Stimulated activated CD8-positive, alpha-beta memory T cell treated with anti-CD3 and anti-CD28 coated beads, Interleukin-15, amount 100 ng/mL, for 48 hours (primary cell): ENCODE results near the gene FARP1.
"Not testable (repeated sequence)": the region's sequence is repeated elsewhere in the genome, so short reads cannot be mapped to it uniquely, and the experiment has no call there.

Experiments used
- DNase-seq, 2 donors: peaks; one replicate each; pipeline ENCODE4 v3.0.0-alpha.2; 2020; ENCODE audit warnings: low read depth in 2 of 2

FARP1 gene

DNA sequence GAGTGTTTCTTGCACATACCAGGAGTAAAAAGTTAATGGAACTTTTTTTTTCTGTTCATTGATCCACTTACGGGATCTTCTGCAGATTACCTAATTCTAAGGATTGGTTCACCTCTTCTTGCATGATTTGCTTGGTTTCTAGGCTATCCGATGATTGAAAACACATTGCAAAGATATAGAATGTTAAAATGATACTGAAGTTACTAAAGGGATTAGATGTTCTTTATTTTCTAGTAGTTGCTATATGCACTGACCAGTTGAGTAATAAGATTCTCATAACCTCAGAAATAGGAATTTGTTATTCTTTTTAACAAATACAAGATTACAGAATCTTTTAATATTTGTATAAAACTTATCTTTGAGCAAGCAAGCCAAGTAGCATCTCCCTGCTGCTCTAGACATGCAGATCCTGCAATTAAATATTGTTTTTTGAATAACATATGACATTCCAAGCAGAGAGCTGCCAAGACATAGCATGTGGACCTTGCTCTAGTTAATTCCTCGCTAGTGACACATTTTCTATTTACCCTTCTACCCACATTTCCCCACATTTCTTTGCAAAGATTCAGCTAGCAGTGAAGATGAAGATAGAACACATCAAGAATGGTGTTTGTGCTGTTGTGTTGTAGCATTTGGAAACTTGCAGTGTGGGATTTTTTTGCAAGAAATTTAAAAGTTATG is 85.9 kb downstream of the FARP1 start:
- DNase-seq: no peak

- DNase-seq: not testable (repeated sequence)
Observed at GRCh38 chr13:98230762-98231161, 87.9 kb downstream of the FARP1 start.

DNA sequence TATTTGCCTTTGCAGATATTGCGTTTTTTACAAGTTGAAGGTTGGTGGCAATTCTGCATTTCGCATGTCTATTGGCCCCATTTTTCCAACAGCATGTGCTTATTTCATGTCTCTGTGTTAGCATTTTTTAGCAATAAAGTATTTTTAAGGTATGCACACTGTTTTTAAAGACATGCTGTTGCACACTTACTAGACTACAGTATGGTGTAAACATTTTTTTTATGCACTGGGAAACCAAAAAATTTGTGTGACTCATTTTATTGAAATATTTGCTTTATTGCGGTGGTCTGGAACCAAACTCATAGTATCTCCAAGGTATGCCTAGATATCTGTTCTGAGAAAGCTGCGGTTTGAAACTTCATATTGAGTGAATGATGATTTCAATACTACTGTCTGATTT is 89.6 kb downstream of the FARP1 start:
- DNase-seq: no peak

DNA sequence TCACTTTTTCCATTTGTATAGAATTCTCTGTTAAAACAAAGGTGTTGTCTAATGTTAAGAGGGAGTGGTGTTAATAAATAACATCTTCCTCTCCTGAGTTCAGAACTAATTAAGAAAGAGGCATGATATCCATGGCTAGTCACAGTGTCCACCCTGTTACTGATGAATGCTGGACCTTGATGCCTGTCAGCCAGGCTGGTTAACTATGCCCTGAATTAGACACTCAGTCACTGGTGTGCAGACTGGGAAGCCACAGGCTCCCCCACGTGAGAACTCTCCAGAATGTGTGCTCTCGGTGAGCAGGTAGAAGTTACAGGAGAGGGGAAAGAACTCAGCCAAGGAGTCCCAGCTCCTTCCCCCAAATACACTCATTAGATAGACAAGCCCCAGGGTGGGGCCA is 90.2 kb downstream of the FARP1 start:
- no peak for DNase-seq

DNA sequence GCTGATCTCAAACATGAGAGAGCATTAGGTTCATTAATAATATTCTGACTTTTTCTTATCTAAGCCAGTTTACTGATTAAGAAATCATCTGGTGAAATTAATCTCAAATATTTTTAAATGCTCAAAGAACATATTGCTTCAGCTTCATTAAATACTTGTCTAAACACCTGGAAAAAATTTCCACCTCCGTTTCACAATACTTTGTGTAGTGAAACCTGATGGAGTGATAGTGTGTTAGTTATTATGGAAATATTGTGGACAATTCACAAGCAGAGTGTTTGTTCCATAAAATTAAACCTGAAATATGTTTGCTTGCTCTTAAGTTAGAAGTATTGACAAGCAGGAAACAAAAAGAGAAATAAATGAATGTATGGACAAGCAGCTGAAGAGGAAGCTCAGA is 91.5 kb downstream of the FARP1 start:
- DNase-seq: no peak

DNA sequence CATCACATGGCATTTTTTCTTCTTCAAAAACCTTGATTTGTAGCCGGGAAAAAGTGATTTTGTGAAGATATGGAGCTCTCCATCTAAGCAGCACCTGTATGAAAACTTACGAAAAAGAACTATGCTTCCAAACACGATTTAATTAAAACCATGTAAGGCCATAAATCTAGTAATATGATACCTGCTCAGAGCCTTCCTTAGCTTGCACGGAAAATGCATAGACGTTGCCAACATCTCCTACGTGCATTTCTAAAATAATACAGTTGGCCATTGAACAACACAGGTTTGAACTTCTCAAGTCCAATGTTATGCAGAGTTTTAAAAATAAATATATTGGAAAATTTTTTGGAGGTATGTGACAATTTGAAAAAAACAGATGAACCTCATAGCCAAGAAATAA is 93.3 kb downstream of the FARP1 start:
- DNase-seq: no peak

DNA sequence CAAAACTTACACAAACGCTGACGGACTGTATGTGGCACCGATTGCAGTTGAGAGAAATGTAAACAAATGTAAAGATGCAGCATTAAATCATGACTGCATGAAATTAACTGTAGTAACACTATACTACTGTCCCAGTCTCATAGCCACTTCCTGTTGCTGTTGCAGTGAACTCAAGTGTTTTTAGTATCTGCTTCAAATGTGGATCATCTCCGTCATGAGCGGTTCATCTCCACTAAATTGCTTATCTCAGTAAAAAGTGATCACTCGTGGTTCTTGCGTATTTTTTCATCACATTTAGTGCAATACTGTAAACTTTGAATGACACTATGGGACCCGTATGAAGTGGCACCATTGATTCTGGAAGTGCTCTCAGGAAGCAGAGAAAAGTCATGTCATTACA is 94.4 kb downstream of the FARP1 start:
- DNase-seq: no peak

- no peak for DNase-seq
Observed at GRCh38 chr13:98239162-98240076, 96.5 kb downstream of the FARP1 start.

DNA sequence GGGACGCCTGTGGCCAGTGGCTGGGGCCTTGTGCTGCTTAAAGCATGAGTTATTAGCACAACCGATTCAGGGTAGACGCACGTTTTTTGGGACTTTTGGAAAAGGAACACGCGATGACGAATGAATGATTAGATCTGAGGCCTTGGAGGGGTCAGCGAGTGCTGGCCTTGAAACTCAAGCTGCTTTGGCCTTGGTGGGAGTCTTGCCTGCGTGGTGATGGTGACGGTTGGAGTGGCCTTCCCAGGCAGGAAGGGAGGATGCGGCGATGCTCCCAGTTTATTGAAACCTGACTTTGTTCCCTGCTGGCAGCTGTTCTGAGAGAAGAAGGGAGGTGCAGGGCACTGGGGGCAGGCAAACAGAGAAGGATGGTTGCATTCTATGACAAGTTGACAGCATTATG is 97.2 kb downstream of the FARP1 start:
- no peak for DNase-seq

- DNase-seq: no peak
Observed at GRCh38 chr13:98240974-98241373, 98.1 kb downstream of the FARP1 start.

- no peak for DNase-seq
Observed at GRCh38 chr13:98241976-98242375, 99.1 kb downstream of the FARP1 start.

GRCh38 chr13:98242403-98242802 is 99.5 kb downstream of the FARP1 start:
- DNase-seq: no peak

- no peak for DNase-seq
Observed at GRCh38 chr13:98243929-98244272, 101.0 kb downstream of the FARP1 start.

DNA sequence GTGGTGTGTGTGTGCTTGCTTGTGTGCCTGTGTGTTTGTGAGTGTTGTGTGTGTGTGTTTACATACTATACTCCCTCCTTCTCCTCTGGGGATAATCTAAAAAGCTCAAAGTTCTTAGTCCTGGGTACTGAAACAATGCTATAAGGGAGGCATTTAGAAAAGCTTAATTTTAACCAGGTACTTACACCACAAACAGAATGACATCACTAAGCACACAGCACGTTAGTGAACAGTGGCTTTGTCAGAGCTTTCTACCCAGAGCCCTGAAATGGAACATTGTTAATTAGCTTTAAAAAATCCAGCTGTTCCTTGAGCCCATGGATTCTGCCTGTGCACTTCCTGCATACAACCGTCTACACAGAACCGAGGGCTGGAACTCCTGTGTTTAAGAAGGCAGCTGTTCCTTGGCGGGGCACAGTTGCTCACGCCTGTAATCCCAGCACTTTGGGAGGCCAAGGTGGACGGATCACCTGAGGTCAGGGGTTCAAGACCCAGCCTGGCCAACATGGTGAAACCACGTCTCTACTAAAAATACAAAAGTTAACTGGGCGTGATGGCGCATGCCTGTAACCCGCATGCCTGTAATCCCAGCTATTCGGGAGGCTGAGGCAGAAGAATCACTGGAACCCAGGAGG is 103.8 kb downstream of the FARP1 start:
- DNase-seq: no peak

GRCh38 chr13:98251708-98252107 is 108.8 kb downstream of the FARP1 start:
- no peak for DNase-seq

- no peak for DNase-seq
Observed at GRCh38 chr13:98252931-98253470, 110.1 kb downstream of the FARP1 start.

- DNase-seq: no peak
Observed at GRCh38 chr13:98253526-98253925, 110.6 kb downstream of the FARP1 start.

GRCh38 chr13:98254513-98254912 is 111.6 kb downstream of the FARP1 start:
- no peak for DNase-seq

DNA sequence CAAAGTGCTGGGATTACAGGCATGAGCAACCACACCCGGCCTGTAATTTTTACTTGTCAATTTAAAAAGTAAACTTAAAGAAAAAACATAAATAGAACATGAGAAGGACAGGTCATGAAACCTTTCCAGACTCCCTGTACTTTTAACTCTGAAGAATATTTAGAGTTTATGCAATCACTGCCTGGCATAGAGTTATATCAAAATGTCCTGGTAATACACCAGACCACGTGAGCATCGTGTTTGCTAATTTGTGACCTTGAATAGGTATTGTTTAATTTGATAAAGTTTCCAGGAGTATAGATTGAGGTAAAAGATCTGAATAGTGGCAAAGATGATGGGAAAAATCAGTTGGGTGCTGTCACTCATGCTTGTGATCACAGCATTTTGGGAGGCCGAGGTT is 115.3 kb downstream of the FARP1 start:
- DNase-seq: no peak

- no peak for DNase-seq
Observed at GRCh38 chr13:98260357-98261164, 117.7 kb downstream of the FARP1 start.

DNA sequence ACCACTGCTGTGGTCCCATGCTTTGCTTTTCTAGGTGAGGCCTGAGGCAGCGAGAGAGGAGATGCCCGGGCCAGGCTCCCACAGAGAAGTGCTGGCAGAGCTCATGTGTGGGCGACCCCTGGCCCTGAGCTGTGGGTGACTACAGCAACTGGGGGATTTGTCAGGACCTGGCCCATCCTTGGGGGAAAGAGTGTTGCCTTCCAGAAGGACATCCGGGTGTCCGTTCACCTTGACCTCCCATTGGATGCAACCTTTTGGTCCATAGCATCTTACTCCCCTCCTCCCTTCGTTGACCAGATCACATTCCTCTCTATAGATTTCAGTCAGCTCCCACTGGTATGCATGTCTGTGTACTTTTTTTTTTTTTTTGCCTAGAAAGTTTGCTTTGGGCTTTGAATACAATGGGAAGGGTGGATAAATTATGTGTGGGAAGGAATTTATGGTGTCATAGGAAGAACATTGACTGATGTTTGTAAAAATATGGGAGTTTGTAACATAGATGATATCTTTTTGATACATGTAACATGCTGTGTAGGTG is 118.3 kb downstream of the FARP1 start:
- DNase-seq: no peak
